T1000 (cell line): ENCODE data around the gene SPEF1.

ENCODE experiments used
- DNase-seq: peaks from one replicate; lab custom pipeline; 2025; ENCODE audit warnings: mixed read lengths; lab: John Stamatoyannopoulos, UW

The SPEF1 gene

DNA sequence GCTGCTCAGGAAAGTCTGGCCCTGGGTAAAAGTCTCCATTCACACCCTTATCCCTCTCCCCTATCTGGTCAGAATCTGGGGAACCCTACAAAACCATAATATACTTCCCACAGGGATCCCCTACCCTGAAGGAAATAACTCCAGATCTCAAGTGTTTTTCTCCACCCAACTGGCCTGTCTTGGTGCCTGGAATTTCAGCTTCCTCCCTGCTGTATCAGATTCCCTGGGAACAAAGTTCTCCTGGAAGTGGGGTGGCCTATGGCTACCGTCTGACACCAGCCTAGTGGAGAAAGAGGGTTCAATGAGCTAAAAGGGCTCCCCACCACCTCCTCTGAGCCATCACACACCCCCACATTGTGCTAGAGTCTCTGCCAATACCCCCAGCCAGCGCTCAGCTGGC, 33.8 kb downstream of the SPEF1 start:
- DNase-seq, result no peak

DNA sequence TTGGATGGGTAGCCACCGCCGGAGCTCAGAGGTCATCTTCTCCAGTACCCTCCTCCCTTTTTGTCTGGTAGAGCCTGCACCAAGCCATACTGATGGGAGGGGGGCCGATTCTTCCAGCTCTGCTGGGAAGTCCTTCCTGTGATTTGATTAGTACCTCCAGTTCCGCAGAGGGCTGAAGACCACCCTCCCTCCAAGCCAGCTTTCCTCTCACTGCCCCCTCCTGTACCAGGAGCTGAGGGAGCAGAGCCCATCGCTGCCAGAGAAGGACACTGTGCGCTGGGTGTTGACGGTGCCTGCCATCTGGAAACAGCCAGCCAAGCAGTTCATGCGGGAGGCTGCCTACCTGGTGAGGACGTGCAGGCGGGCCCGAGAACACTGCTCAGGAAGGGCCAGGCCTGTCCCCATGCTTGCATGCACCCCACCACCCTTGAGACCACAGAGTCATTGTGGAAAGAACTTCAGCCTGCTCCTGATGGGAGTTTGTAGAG, 35.5 kb downstream of the SPEF1 start:
- no peak for DNase-seq

DNA sequence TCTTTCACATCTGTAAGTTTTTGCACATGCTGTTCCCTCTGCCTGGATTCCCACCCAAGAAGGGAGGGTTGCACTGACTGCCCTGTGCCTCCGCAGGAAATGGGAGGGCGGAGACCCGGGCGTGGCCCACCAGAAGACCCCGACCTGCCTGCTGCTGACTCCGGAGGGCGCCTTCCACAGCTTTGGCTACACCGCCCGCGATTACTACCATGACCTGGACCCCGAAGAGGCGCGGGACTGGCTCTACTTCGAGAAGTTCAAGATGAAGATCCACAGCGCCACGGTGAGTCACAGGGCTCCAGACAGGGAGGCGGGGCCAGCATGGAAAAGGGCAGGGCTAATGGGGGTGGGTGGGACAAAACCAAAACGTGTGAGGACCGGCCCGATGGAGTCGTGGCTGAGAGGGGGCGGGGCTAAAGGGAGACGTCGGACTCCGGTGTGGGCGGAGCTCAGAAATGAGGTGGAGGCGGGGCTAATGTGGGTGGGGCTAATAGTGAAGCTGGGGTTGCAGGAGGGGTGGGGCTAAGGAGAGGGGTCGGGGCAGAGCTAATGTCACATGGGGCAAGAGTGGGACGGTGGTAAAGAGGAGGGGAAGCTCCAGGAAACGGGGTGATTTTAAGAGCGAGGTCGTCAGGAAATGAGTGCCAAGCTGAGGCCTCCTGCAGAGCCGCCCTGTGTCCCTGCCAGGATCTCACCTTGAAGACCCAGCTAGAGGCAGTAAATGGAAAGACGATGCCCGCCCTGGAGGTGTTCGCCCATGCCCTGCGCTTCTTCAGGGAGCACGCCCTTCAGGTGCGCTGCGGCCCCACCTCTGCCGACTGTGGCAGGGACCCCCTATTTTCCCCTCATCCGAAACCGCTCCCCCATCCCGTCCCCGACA, 36.2 kb downstream of the SPEF1 start:
- peak; percentile 3 for DNase-seq

DNA sequence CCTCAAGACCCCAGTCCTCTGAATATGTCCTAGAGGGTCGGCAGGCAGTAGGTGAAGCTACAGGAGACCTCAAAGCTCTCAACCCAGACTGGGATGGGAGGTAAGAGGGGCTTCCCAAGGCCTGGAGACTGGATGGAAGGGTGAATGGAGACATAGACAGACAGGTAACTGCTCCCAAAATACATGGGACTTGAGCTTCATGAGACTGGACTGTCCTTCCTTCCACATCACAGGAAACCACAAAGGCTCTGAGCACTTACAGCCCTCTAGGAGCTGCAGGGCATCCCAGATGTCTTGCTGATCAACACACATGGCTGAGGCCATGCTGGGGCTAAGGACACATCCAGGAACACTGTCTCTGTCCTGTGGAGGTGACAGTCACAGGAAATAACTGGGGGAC, 37.2 kb downstream of the SPEF1 start:
- no peak for DNase-seq

DNA sequence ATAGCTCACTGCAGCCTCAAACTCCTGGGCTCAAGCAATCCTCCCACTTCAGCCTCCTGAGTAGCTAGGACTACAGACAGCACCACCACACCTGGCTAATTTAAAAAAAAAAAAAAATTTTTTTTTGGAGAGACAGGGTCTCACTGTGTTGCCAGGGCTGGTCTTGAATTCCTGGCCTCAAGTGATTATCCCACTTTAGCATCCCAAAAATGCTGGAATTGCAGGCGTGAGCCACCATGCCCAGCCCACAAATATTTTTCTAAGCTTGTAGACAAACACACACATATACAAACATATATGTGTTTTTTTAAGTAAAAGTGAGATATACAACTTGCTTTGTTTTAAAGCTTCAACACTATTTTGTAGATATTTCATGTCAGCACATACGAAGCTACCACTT, 38.0 kb downstream of the SPEF1 start:
- no peak for DNase-seq

DNA sequence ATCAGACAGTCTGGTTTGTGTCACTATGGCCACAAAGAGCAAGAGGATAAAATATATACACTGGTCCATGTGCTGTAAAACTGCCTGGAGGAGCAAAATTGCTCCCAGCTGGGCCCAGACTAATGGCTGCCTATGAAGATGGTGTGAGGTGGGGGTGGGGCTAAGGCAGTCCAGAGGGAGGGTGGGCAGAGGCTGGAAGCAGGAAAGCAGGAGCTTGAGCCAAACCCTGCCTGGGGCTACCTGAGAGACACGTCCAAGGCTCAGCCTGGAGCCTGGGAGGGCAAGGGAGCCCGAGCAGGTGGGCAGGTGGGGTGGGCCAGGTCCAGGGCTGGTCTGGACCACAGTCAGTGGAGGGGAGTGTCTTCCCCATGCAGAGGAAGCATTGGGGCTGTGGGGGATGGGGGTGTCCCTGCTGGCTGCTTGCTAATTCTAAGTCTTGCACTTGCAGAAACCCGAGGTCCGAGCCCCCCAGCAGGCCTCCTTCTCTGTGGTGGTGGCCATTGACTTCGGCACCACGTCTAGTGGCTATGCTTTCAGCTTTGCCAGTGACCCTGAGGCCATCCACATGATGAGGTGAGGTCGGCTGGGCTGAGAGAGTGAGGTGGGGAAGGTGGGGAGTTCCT, 39.3 kb downstream of the SPEF1 start:
- no peak for DNase-seq

DNA sequence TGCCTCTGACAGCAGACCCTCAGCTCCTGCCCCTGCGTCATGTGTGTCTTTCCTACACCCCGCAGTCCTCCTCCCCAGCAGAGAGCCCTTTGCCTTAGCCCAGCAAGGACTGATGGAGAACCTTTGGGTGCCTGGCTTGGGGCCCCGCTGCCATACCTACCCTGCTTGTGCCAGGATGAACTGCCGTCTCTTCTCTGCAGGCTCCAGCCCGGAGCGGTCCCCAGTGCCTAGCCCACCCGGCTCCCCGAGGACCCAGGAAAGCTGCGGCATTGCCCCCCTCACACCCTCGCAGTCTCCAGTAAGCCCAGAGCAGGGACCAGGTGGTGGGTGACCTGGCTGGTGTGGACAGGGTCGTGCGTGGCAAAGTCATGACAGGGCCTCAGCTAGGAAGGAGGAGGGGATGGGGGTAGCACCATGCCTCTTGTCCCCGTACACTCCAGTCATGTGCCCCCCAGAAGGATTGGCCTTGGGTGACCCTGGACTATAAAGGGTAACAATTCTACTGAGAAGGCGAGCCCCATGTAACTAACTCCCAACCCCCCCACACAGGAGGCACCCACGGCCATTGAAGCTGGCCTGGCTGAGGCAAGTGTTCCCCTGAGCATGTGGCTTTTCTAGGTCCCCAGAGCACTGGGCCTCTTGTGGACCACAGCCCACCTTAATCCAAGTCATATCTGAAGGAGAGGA, 40.5 kb downstream of the SPEF1 start:
- no peak for DNase-seq

DNA sequence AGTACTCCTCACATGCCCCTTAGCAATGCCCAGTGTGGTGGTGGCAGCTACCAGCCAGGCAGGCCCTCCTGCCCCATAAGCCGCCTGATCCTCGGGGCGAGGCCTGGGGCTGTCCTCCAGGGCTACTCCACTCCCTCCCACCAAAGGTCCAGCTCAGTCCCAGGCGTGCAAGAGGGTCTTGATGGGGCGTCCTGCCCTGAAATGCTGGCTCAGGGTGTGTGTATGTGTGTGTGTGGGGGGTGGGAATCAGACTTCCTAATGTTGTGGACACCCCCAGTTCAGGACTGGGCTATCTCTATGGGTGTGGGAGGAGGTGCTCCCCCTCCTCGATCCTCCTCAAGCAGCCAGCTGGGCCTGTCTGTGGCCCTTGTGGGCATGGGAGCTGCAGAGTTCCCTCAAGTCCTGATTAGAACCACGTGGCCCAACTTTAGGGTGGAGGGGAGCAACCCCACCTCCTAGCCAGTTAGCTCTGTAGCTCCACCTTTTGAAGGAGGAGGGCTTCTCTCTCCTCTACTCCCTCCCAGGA, 41.3 kb downstream of the SPEF1 start:
- DNase-seq, result no peak

DNA sequence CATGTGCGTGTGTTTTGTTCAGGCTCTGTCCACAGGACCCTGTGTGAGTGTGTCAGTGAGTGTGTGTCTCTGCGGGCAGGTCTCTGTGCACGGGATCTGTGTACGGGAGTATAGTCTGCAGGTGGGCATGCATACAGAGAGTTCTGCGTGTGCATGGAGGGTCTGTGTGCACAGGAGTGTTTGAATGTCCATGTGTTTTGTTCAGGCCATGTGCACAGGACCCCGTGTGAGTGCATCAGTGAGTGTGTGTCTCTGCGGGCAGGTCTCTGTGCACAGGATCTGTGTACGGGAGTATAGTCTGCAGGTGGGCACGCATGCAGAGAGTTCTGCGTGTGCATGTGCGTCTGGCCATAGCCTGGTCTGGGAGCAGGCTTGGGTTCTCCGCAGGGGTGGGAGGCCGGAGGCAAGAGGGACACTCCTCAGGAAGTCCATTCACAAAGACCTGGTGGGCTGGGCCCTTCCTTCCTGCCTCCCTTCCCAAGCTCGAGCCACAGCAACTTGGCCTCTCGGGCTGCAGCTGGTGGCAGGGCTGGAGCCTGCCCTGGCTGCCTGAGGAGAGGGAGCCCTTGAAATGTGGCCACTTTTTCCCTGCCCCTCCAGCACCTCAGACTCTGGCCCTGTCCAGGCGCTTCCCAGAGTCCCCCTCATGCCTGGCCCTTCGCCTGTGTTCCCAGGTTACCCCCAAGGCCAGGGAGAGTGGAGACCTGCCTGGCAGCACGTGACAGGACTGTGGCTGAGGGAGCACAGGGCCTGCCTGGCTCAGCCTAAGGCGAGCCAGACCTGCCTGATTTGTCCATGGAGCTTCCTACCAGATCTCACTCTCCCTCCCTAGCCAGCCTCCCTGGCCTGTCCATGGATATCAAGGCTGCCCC, 42.0 kb downstream of the SPEF1 start:
- DNase-seq, result no peak

DNA sequence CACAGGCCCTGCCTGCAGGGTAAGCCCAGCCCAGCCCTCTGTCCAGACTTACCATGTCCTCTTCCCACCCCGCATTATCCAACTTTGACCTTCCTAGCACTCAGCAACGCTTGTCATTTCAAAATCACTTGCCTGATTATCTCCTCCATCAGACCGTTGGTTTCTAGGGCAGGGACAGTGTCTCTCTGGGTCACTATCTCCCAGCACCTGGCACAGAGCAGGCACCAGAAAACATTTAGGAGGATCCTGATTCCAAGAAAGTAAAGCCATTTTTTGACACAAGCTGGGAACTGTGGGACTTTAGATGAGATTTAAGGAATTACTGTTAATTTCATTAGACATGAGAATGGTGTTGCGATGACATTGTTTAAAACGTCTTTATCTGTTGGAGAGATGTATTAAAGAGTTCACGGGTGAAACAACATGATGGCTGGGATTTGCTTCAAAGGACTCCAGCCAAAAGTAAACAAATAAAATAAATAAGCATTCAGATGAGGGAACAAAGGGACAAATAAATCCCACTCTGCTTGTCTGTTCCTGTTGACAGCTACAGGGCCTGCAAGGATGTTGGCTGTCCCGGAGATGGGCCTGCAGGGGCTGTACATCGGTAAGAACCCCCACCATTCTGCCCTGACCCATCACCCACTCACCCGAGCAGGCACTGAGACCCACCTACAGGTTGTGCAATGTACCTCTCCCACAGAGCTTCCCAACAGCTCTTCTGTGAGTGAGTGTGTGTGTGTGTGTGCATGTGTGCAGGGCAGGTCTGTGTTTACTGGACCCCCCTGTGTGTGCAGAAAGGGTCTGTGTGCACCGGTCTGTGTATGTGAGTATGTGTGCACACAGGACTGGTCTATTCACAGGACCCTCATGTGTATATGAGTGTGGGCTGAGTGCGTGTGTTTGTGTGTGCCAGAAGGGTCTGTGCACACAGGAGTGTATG, 42.9 kb downstream of the SPEF1 start:
- DNase-seq, result no peak

DNA sequence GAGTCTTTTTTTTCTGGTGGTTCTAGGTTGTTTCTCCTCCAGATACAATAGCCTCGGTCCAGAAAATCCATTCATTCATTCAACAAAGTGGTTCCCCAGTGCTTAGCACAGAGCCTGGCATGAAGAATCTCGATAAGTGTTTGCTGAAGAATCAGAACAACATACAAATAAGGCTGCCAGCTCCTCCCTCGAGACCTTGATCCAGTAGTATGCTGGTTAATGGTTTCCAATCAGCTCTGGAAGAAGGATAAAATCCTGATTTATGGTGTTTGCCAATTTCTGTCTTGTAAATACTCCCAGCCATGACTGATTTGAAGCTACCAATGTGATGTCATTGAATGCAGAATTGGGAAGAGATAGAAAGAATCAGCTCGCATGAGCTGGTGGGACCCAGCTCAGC, 45.5 kb downstream of the SPEF1 start:
- DNase-seq, result no peak

DNA sequence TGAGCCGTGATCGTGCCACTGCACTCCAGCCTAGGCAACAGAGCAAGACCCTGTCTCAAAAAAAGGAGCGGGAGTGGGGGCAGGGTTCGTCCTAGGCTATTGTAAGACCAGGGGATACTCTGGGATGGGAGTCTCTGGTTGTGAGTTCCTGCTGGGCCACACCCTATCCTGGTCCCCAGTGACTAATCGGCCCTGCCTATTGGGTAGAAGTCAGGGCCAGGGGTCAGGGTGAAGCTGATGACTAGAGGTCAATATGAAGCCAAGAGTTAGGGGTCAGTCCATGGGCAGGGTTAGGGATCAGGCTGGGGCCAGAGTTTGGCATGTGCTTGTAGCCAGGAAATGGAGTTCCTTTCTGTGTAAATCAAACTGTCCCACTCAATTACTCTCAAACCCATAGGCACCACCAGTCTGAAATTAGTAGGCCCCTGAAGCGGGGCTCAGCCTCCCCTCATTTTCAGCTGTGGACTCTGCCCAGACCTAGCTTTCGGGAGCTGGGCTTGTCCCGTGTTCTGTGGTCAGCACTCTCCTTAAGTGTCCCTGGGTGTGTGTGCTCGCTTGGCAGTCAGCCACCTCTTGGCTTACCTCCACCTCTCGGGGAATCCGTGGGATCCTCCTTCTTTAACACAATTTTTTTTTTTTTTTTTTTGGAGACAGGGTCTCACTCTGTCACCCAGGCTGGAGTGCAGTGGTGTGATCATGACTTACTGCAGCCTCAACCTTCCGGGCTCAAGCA, 47.0 kb downstream of the SPEF1 start:
- DNase-seq, result no peak

DNA sequence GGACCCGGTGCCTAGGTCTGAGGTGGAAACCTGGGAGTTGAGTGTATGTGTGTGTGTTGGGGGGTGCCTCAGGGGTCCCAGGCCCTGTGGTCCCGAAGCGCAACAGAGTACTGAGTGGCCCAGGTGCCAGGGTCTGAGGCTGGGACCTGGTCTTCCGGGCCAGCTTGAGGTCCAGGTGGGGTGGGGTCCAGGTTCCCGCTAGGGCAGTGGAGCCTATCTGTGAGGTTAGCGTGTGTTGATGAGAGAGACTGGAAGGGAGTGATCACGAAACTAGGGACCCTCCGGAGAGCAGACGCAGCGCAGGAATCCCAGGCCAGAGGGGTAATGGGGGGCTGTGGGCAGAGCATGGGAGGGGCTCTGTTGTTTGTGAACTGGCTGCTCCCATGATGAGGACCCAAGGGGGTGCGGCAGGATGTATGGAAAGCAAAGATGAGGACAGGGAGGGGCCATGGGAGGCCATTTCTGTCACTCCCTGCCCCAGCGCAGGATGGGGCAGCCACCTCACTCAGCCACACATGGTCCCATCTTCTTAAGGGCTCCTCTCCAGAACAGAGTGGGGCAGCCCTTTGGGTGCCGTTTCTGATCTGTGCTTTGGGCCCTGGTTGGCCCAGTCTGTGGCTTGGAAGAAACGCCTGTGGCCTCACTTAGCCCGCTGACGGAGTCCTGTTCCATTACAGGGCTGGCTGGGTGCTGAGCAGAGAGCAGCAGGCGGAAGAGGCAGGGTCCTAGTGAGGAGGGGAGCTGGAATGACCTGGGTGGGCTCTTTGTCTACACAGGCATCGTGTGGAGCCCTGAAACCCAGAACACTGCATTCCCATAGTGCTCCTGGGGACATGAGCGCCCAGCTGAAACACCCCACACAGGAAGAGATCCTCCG, 47.9 kb downstream of the SPEF1 start:
- DNase-seq, result no peak

DNA sequence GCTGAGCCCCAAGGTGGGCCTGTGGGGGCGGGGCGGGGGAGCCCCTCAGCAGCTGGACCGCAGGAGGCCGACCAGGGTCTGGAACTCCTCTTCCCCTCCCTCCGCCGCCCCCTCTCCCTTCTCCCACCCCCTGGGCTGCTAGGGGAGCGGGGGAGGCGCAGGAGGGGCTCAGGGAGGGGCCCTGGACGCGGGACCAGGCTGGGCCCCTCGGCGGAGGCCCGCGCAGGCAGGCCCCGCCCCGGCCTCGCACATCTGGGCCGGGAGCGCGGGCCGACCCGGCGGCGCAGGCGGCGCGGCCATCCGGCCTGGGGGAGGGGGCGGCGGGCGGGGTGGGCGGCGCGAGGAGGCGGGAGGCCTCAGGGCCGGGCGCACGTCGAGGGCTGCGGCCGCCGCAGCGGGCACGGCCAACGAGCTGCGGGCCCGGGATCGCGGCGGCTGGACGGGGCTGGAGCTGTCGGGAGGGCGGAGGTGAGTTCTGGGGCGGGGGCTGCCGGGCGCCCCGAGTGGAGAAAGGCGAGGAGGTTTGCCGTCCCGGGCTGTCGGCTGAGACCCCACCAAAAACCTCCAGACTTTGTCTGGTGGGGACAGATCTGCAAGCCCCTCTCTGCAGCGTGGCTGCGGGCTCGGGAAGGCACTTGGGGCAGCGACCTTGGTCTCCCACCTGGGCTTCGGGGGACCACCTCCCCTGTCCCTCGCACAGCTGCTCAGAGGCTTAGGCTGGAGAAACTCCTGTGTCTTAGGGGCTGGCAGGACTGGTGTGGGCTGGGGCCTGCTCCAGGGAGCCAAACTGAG, 48.7 kb downstream of the SPEF1 start, which contains the start of gene HSPA12B:
Gene HSPA12B, plus strand, starts transcription at position 359 of the 792 bp plus-strand sequence. CDS start 5,990 bp downstream, outside the sequence.
- DNase-seq, result no peak

DNA sequence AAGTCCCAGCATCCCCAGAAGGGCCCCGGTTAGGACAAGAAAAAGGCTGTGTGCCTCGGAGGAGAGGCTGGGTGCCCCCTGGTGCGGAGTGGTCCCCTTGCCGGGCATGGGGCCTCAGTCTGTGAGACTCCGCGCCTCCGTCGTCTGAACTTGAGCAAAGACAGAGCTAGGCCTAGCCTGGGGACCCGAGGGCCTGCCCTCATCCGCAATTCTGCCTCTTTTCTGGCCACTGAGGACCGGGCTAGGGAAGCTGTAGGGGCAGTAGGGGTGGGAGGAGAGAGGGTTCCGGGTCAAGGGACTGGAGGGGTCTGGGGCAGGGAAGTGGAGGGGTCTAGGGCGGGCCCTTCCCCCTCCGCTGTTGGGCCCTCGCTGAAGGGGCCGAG, 49.3 kb downstream of the SPEF1 start:
- no peak for DNase-seq

DNA sequence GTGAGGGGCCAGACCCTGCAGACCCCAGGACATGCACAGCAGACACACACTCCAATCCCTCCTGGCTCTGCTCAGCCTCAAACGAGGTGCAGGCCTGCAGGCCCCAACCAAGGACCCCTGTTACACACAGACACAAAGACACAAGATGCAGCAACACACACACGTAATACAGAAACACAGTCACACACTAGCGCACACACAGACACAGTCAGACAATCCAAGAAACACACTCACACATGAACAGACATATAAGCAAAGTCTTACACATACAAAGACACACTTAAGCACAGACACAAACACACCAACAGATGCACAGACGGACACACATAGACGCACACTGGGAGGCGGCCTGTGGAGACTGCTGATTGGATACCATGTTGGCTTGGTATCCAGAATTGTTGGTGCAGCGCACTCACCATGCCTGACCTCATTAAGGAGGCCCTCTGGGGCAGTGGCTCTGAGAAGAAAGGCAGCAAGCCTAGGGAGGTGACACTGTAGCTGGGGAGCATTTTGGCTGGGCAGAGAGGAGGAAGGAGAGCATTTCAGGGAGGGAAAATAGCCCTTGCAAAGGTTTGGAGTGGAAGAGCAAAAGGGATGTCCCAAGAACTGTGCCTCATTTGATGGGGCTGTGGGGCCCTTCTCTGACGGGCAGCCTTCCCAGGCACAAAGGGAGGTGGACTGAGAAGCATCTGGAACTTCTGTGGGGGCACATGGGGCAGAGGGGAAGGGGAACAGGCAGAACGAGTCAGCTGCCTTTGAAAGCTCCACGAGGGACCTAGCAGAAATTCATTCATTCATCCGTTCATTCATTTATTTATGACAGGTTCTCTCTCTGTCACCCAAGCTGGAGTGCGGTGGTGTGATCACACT, 50.2 kb downstream of the SPEF1 start:
- DNase-seq, result no peak
